HG03354 (cell line): Measurements from ENCODE around the gene SPAG8.

ENCODE experiments used
- ATAC-seq: cut with Tn5 transposase; IDR thresholded peaks from one replicate; pipeline ENCODE4 v1.9.1; 2021; ENCODE audit warnings: mild to moderate bottlenecking; ENCODE audit not compliant: unreplicated experiment, poor library complexity, severe bottlenecking

SPAG8 gene, protein sequence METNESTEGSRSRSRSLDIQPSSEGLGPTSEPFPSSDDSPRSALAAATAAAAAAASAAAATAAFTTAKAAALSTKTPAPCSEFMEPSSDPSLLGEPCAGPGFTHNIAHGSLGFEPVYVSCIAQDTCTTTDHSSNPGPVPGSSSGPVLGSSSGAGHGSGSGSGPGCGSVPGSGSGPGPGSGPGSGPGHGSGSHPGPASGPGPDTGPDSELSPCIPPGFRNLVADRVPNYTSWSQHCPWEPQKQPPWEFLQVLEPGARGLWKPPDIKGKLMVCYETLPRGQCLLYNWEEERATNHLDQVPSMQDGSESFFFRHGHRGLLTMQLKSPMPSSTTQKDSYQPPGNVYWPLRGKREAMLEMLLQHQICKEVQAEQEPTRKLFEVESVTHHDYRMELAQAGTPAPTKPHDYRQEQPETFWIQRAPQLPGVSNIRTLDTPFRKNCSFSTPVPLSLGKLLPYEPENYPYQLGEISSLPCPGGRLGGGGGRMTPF

DNA sequence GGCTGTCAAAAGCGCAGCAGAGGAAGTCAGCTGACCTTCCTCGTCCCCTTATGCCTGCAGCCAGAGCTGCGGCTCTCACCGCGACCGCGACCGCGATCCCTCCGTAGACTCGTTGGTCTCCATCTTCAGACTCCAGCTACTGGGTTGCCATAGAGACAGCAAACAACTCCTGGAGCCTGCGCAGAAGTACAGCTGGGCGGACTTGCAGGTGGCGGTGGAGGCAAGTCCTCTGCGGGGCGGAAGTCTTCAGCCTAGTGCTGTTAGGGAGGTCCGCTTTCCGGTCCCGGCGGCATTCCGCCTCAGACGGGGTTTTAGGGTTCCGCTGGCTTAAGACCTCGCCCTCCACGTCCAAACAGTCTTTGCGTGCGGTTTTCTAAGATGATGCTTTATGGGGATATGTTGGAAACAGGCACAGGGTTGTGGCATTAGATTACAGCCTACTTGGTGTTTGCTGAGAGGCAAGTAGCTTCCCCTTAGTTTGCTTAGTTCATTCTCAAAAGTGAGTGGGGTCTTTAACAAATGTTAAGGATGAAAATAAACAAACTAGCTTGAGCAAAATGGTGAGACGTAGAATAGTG, at the start of gene SPAG8:
Gene SPAG8 (minus strand): TSS at position 238 of the 578 bp plus-strand sequence. CDS start 115 bp downstream, at position 123.
- peak; percentile 68 for ATAC-seq

DNA sequence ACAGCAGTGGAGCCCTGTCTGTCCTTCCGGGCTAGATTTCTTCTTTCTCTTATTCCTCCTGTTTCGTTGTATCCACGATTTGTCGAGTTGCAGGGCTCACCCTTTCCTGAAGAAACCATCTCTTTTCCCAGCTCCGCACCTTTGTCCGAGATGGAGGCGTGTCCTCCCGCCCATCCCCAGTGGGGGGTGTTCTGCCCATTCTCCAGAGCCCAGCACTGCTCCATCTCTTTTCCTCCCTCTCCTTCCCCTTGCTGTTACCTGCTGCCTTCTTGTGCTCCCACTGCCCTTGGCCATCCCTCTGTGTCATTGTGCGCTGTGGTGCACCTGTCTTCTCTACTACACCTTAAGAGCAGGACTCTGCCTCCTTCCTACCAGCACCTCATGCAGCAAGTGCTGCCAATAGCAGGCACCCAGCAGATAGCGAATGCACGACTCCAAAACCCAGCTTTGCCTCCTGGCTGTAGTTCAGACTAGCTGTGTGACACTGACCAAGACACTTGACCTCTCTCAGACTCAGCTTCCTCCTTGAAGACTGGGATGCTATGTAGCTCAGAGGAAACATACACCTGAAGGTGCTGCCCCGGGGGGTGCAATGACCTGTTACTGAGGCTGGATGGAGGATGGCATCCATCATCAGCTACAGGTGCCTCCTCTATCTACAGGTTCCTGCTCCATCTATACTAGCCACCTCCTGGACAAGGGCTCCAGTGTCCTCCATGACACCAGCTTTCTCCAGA, 49.3 kb upstream of the SPAG8 start:
- no peak for ATAC-seq

DNA sequence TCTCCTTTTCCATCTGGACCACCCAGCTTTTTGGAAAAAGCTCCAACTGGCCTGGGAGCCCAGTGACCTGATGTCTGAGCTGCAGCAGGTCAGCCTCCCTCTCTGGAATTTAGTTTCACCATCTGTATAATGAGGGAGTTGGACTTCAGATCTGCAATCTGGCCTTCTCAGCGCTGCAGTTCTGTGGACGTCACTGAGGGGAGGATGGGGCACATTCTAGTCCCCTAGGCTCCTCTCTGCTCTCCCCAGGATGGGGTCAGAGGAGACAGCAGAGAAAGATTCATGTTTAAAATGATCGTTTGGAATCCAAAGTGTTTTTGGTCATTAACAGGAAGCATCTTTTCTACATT, 47.9 kb upstream of the SPAG8 start:
- no peak for ATAC-seq

DNA sequence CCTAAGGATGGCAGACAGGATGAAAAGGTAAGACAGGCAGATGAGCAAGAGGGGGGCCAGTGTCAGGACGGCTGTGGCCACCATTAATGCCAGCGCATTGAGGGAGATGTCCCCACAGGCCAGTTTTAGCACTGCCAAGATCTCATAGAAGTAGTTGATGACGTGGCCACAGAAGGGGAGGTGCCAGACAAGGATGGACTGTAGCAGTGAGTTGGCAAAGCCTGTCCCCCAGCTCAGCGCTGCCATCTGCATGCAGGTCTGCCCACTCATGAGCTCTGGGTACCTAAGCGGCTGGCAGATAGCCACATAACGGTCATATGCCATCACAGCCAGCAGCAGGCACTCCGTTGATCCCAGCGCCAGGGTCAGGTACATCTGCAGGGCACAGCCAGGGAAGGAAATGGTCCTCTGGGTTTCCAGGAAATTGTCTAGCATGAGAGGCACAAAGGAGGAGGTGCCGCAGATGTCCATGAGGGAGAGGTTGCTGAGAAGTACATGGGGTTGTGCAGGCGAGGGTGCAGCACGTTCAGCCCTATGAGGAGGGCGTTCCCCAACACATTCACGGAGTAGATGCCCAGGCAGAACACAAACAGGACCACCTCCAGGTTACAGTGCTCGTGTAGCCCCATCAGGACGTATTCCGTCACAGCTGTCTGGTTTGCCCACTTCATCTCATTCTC, 47.4 kb upstream of the SPAG8 start:
- no peak for ATAC-seq

DNA sequence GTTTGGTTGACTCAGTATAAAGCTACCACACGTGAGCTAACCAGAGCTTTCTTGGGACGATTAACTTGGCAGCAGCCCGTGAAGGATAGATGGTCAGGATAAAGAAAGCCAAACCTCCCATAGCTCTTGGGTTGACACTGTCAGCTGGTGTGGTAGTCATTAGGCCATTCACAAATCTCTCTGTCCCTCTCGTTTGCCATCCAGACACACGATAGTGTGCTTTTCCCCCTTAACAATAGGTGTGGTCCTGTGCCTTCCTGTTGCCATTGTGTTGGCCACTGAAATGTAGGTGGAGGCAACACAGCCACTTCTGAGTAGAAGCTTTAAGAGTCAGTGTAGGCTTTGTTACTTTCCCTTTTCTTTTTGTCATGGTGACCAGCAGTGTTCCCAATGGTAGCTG, 46.4 kb upstream of the SPAG8 start:
- no peak for ATAC-seq

DNA sequence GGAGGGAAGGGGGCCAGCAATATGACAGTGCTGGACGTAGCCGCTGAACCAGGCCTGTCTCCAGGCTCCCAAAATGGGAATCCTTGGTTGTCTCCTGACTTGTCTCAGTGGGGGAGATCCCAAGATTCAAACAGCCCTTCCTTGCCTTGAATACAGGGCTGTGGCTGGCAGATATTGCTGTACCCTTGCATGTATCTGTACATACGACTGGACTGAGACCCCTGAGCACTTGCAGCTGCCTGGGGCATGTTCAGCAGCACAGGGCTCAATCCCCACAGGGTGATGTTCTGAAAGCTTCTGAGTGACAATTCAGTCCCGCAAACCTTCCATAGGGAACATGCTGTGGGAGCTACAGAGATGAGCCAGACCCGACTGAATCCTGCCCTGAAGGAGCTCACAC, 44.8 kb upstream of the SPAG8 start:
- no peak for ATAC-seq

DNA sequence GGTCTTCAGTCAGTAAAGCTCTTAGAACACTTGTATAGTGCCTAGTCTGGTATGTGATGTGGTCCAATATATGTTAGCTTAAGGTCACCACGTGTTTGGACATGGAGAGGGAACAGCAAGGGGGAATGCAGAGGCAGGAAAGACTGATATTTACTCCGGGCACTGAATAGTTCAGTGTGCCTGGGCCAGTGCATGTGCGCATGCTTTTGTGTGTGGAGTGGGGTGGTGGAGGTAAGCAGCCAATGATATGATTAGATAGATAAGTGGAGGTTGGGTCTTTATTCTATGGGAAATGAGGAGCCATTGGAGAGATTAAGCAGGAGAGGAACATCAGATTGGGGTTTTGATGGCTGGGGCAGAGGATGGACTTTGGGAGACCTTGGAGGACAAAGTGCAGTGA, 44.1 kb upstream of the SPAG8 start:
- ATAC-seq = no peak

DNA sequence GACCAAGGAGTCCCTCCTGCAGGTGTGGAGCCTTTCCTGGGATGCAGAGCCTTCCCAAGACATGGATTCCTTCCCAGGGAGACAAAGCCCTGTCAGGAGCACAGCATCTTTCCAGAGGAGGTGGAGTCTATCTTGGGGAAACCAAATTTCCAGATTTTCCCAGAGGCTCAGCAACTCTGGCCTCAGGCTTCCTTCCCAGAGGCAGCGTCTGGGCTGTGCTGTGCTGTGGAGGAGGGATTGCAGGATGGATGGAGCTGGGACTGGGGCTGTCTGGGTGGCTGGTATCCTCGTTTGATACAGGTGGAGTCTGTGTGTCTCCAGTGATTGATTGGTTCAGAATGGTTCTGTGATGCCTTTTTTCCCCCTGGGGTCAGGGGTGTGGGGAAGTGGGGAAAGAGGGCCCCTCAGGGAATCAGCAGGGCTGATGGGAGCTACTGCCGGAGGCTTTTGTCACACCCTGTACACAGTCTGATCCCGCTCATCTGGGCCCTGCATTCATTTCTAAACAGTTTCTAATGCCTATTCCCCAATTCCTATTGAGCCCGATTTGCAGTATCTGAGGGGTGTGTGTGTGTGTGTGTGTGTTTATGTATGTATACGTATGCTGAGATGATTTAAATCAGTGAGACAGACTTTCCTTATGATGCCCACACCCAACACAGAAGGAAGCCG, 42.2 kb upstream of the SPAG8 start:
- no peak for ATAC-seq

DNA sequence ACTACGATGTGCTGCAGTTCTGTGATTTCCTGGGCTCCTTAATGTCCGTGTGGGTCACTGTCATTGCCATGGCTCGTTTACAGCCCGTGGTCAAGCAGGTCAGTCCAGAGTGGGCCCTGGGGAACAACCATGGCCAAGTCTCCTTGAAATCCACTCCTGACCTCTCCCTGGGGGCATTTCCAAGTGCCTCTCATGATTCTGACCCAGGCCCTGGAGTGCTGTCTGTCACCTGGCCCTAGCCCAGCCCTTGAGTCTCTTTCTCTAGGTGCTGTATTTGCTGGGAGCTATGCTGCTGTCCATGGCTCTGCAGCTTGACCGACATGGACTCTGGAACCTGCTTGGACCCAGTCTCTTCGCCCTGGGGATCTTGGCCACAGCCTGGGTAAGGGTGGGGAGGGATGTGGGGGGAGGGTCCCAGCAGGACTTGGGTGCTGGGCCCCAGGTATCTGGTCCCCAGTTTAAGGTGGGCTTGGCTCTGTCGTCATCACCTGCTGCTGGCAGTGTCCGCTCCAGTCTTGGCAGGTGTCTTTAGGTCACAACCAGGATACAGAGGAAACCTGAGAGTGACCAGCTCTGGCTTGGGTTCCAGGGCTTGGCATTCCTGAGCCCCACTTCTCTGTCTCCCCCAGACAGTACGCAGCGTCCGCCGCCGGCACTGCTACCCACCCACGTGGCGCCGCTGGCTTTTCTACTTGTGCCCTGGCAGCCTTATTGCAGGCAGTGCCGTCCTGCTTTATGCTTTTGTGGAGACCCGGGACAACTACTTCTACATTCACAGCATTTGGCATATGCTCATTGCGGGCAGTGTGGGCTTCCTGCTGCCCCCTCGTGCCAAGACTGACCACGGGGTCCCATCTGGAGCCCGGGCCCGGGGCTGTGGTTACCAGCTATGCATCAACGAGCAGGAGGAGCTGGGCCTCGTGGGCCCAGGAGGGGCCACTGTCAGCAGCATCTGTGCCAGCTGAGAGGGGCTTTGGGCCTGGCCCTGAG, 41.1 kb upstream of the SPAG8 start:
- ATAC-seq = no peak

DNA sequence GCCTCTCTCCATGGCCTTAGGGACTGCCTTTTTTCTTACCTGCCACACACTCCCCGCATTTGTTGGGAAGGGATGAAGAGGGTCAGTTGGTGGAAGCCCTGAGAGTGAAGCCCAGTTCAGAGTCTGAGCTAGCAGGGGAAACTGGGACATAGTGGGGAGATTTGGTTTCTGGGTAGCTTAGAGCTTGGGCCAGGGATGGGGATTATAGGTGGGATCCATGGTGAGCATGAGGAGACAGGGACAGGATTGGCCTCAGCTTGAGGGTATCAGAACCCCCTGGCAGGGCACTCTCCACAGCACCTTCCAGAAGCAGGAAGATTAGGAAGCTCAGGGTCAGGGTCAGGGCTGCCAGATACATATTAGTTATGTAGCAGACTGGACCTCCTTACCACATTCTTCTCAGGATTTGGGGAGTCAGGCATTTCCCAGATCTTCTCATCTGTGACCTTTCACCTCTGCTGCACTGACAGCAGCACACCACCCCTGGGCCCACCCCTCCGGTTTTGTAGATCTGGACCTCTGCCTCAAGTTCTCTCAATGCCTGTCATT, 40.3 kb upstream of the SPAG8 start:
- ATAC-seq = no peak

DNA sequence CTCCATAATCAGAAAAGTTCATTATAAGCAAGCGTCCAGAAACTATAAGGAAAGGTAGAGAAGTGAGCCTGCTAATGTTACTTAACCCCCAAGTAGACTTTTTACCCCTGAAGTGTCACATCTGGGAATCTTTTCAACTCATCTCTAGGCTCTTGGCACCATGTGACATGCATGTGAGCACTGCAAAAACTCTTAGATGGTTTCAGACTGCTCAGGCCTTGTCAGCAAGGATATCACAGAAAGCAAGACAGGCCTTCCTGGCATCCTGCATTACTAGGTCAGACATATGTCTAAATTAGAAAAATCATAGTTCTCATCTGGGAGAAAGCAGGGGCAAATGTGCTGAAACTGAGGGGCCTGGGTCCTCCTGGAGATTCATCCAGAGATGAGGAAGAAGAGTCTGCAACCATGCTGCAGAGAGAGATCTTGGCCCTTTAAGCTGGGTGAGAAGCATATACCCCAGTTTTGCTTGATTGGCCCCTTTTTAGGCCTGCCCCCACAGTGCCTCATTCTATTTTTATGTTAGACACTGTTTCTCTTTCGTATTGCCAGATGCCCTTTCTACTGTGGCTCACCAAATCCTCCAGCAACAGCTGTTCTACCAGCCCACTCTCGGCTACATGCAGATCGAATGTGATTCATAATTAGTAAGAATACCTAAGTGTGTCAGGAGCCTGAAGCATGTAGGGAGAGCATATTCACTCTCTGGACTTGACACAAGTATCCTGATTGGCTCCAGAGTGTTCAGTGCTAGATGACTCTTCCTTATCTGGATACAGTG, 35.9 kb upstream of the SPAG8 start:
- peak; percentile 95 for ATAC-seq

DNA sequence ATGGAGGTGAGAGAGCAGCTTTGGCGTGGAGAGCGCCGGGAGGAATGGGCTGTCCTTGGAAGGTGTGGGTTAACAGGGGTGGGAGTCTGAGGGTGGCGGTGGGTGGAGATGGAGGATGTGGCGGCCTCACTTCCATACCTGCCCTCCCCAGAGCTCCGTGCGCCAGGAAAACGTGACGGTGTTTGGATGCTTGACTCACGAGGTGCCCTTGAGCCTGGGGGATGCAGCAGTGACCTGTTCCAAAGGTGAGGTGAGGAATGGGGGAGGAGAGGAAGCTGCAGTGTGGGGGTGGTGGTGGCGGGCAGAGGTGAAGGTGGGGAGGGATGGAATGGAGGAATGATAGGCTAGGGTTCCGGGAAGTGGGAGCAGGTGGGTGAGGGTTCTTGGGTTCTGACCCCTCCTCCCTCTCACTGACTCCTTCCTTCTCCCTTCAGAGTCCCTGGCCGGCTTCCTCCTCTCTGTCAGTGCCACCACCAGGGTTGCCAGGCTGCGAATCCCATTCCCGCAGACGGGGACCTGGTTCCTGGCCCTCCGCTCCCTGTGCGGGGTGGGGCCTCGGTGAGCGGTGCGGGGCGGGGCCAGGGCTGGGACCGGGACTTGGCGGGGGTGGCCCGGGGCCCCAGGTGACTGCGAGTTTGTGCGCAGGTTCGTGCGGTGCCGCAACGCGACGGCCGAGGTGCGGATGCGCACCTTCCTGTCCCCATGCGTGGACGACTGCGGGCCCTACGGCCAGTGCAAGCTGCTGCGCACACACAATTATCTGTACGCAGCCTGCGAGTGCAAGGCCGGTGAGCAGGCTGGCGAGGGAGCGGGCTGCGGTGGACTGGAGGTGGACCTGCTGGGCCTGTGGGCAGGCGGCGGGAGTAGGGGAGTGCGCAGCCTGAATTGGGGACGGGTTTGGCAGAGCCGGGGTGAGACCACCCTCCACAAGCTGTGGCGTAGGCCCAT, 34.0 kb upstream of the SPAG8 start:
- no peak for ATAC-seq

DNA sequence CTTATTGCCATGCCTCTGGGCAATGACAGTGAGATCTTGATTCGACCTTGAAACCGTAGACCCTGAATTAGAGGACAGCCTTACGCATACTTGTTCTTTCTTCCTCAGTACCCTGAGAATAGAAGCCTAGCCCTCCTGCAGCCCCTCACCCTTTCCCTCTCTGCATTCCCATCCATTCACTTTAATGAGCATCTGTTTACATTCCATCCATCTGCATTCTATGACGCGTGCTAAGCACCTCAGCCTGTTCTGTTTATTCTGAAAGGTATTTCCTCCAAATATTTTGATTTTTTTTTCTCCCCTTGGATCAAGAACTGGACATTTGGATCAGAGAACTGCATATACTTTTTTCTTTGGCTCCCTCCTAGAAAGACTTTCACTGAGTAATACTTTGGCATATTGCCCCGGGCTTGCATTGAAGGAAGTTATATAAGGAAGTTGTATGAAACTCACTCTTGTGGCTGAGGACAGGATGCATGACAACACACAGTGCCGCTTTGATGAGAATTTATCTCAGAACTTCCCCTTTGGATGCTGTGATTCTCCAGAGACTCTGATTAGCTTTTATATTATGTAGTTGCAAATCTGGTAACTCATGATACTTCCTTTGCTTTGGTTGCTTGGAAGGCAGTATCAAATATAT, 32.7 kb upstream of the SPAG8 start:
- ATAC-seq = no peak

DNA sequence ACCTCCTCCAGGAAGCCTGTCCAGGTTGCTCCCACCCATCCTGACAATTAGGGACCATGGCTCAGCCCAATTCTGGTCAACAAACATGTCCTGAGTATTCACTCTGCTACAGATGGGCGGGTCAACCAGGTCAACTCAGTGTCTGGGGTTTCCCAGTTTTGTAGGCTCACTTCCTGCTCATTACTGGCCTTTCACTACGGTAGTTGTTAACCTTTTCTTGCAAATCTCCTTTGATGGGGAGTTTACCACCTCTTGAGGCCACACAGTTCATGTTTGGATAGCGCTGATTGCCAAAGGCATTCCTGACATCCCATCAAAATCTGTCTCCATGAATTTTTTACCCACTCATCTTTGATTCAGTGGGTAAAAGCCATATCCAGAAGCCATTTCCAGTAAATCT, 30.7 kb upstream of the SPAG8 start:
- peak; percentile 76 for ATAC-seq

DNA sequence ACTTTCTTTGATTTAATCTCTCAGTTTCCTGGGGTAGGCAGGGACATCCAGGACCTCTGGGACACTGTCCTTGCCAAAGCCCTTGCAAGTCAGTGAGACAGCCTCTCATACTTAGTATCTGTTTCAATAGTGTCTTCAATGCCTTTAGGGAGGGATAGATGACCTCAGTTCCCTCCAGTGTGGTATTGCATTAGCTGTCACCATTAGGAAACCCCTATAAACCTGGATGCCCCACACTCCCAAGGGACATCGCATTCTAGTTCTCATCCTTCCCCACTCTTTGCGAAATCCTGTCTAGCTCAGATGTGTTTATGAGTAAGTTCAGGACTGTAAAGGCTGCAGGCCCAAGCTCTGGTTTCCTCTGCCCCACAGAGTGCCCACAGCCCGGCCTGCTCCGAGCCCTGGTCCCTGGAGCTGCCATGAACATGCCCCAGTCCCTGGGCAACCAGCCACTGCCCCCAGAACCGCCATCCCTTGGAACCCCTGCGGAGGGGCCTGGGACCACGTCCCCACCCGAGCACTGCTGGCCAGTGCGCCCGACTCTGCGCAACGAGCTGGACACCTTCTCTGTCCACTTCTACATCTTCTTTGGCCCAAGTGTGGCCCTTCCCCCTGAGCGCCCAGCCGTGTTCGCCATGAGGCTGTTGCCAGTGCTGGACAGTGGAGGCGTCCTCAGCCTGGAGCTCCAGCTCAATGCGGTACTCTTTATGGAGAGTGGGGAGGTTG, 30.1 kb upstream of the SPAG8 start:
- ATAC-seq = no peak

DNA sequence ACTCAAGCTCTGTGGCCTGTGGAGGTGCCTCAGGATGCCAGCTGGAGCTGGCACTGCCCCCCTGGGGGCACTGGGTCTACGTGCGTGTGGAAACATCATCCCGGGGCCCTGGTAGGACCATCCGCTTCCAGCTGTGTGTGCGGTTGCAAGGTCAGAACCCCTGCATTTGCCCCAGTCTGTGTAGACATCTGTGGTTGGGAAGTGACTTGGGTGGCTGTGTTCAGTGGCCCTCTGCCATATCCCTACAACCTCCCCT, 29.5 kb upstream of the SPAG8 start:
- ATAC-seq = no peak
